Medulla oblongata (tissue), 1 donor: ENCODE measurements around the gene TAS2R1.

Experiments
- DNase-seq: peaks from one replicate; pipeline ENCODE4 v3.0.0-alpha.2; 2015; ENCODE audit errors: extremely low spot score

The TAS2R1 gene, protein sequence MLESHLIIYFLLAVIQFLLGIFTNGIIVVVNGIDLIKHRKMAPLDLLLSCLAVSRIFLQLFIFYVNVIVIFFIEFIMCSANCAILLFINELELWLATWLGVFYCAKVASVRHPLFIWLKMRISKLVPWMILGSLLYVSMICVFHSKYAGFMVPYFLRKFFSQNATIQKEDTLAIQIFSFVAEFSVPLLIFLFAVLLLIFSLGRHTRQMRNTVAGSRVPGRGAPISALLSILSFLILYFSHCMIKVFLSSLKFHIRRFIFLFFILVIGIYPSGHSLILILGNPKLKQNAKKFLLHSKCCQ

DNA sequence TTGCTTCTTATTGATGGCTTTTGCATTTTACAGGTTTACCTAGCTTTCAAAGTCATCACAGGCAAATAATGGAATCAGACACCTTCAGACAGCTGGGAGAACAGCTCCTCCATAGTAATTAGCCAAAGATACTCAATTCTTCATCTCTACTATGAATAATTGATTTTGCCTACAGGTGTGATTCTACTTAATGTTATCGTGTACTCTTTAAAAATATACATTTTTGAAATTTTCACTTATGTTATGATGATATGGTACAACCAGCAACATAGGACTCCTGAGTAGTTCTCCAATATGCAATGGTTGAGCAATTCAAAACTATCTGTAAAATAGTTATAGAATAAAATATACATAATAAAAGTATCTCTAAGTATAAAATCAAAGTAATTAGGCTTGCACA is at the start of gene TAS2R1:
TSS of gene TAS2R1 (minus strand) at position 101 of the 400 bp plus-strand sequence. CDS start 319 bp downstream, outside the sequence.
- DNase-seq: no peak

DNA sequence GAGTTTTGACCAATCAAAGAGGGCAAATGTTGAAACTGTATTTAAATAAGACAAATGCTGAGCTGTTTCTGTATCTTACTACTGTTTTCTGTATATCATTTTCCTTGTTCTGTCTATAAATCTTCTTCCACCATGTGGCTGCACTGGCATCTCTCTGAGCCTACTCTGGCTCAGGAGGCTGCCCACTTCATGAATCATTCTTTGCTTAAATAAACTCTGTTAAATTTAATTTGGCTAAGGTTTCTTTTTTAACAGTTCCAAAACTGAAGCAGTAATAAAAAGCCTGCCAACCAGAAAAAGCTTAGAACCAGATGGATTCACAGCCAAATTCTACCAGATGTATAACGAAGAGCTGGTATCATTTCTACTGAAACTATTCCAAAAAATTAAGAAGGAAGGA is 40.2 kb upstream of the TAS2R1 start:
- no peak for DNase-seq

DNA sequence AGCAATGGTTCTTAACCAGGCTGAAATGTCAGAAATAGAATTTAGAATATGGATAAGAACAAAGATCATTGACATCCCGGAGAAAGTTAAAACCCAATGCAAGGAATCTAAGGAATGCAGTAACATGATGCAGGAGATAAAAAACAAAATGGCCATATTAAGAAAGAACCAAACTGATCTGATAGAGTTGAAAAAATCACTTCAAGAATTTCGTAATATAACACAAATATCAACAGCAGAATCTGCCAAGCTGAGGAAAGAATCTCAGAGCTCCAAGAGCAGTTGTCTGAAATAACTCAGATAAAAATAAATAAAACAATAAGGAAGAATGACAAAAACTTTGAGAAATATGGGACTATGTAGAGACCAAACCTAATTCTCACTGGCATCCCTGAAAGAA is 37.8 kb upstream of the TAS2R1 start:
- DNase-seq: no peak

DNA sequence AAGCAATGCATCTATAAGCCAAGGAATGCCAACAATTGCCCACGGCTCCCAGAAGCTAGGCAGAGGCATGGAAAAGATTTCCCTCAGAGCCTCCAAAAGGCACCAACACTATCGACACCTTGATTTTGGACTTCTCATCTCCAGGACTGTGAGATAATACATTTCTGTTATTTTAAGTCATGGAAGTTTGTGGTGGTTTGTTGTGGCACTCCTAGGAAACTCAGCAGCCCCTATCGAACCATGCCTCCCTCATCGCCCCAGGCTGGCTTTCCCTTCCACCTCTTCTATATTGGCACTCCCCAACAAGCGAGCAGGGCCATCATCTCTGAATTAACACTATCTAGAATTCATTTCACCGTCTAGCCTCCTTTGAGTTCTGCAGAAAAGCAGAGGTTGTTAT is 33.7 kb upstream of the TAS2R1 start:
- DNase-seq: no peak

DNA sequence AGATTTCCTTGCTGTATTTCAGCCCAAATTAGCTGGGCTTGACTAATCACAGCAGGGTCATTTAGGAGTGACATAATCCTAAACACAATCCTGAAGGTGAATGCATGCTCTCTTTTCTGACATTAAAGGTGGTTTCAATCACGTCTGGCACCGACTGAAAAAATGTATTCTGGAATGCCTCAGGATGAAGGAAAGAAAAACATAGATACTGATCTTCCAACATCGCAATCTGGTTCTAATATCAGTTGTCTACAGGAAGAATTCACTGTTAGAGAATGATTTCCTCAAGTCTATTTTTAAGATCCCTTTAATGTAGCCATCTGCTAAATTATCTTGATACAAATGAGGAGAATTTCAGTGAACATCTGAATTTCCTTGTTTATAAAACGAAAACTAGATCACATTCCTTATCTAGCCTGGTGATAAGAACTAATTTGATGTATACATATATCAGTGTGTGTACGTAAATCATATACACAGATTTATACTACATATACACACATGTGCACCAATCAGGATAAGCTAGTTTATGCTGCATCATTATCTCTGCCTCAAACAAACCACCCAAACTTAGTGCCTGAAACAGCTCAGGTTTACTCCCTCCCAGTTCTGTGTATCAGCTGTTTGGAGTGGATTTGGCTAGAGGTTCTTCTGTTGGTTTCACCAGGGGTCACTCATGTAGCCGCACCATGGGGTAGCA is 31.3 kb upstream of the TAS2R1 start:
- no peak for DNase-seq

DNA sequence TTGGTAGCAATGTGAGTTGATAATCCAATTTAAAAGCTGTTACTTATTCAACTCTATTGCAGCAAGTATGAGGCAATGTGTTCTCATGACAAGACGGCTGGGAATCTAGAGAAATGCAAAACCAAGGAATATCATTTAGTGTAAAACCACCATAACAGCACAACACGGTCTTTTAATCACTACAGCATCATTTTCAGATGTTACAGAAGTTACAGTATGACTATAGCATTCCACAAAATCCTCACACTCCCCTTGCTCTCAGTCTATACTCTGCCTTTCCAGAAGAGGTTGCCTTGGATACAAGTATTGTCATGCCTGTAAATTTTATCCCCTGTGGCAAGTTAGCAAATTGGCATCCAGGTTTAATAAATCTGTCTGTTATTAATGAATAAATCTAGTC is 28.6 kb upstream of the TAS2R1 start:
- no peak for DNase-seq

DNA sequence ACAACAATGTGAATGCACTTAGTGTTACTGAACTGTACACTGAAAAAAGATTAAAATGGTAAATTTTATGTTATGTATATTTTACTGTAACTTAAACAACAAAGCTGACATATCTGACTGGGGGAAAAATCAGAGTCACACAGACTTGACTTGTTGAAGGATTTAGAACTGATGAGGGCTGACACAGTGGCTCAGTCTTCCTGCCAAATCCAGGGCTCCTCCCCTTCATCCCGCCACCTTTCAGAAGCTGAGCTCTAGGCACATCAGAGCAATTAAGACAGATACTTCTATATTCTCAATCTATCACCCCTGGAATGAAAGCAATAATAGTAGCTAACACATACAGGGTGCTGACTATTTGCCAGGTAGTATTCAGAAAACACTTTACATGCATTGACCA is 27.7 kb upstream of the TAS2R1 start:
- DNase-seq: no peak

DNA sequence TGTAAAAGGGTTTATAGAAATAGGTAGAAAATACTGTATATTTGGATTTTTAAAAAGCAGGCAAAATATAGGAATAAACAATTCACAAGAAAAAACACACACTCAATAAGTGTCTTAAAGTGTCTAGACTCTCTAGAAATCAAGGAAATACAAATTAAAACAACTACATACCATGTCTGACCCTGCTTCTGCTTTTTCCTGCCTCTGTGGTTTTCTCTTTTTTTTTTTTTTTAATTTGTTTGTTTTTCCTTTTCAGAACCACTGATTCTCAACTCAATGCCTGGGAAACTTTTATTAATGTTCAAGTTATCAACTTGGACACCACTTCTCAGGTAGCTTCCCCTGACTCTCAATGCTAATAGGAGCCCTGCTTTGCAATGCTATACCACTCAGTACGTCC is 25.5 kb upstream of the TAS2R1 start:
- no peak for DNase-seq

DNA sequence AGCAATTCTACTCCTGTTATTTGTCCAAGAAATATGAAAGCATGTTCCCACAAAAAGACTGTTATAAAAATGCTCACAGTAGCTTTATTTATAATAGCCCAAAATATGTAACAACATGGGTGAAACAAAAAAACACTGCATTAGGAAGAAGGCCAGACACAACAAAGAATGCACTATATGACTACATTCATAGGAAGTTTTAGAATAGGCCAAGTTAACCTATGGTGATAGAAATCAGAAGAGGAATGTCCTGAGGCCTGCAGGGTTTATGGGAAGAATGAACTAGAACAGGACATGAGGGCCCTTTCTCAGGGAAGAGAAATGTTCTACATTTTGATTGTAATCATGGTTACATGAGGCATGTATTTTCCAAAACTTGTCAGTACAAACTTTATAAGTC is 24.7 kb upstream of the TAS2R1 start:
- DNase-seq: no peak

DNA sequence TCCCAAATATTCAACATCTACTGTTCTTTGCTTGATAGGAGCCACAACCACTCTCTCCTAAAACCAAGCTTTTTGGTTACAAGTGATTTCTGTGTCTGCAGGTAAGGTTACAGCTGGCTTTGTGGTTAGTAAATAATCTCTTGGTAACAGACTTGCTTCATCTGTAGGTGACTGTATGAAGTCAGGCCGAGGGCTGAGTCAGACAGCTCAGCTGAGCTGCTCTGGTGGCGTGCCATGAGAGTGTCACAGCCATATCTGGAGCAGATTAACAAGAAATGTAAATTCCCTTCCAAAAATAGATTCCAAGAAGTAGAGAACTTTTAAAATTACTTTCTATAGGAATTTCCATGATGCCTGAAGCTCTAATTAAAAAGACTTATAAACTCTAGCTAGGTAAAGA is 23.7 kb upstream of the TAS2R1 start:
- no peak for DNase-seq

DNA sequence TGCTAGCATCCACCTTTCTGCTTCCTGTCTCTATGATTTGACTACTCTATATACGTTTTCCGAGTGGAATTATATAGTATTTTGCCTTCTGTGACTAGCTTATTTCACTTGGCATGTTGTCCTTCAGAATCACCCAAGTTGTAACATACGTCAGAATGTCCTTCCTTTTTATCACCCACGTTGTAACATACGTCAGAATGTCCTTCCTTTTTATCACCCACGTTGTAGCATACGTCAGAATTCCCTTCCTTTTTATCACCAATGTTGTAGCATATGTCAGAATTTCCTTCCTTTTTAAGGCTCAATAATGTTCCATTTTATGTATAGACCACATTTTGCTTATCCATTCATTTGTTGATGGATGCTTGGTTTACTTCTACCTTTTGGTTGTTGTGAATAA is 22.9 kb upstream of the TAS2R1 start:
- DNase-seq: no peak

DNA sequence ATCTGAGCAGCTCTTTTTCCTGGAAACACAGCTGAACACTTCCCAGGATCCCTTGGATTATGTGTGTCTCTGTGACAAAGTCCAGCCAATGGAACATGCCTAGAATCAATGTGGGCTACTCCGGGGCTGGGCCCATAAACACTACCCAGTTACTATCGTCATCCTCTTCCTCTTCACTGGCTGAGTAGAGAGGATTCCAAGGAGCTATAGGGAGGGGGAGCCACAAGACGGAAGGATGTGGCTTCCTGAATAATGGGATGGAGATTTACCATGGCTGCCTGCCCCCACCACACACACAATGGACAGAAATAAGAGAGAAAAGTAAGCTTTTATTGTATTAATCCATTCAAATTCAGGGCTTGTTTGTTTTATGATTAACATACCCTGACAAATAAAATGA is 22.1 kb upstream of the TAS2R1 start:
- no peak for DNase-seq

DNA sequence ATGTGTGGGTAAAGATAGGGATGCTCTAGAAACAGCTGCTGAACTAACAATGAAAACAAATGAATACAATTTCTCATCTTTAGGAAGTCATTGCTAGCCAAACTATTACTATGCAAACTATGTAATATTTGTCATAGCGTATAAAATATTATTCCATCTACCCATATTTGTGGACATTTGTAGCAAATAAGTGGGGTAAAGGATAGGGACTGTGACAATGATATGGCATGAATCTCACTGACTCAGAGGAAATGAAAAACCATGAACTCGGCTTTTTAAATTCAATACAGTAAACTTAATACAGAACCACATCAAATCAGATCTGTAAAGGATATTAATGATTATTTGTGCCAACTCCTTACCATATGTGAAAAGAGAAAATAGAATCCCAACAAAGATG is 16.7 kb upstream of the TAS2R1 start:
- no peak for DNase-seq

DNA sequence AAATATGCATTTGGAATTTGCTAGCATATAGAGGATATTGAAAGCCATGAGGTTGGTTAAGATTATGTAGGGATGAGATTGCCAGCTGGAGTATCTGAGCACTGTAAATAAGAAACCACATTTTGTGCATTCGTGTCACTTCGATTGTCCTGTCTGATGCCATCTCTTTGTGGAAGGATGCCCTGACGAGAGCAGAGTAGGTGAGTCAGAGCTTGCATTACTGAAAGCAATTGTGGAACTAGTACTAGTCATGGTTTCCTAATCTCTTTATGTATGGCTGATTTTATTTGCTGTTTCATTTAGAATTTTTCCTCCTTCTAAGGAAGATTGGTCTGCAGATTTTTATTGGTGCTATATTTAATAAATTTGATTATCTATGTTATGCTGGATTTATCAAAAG is 14.5 kb upstream of the TAS2R1 start:
- DNase-seq: no peak

DNA sequence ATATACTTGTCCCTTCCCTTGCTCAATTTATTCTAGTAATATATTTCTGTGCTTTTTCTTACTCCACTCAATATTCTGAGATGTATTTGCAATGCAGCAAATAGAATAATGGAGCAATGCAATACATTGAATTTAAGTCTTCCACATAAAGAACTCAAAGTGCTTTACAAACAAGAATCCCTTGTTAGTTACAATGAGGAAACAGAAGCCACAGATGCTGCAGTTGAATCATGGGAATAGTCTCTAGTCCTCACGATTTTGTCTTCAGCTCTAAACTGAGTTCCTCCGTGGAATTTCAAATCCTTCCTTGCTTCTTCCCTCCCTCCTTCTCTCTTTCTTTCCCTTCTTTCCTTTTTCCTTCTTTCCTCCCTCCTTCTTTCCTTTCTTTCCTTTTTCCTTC is 12.5 kb upstream of the TAS2R1 start:
- DNase-seq: peak; percentile 48

DNA sequence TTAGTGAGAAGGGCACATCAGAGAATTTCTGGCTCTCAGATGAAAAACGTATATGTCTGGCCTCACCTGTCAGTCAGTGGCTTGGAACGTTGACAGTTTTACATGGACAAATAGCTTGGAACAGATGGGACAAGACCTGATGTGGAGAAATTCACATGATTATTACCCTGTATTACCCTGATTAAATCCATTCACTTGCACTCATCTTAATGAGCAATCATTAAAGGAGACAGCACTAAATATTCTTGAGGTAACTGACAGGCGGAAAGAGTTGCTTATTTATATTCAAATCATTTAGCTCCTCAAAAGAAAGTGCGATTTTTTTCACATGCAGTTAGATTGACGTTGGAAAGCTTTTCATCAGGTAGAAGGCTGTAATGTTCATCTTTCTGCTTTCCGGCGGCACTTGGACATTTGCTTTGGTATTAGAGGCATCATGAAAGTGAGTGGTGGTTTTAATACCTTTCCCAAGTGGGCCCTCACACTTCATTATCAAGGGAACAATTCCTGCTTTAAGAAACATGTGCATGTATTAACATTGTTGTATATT is 11.7 kb upstream of the TAS2R1 start:
- peak; percentile 5 for DNase-seq

DNA sequence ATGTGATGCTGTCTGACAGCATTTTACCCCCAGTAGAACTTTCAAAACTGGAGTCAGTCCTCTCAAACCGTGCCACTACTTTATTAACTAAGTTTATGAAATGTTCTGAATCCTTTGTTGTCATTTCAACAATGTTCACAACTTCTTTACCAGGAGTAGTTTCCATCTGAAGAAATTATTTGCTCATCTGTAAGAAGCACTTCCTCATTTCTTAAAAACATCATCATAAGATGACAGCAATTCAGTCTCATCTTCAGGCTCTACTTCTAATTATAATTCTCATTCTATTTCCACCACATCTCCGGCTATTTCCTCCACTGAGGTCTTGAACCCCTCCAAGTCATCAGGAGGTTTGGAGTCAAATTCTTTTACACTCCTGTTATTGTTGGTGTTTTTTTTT is 2.3 kb upstream of the TAS2R1 start:
- DNase-seq: no peak

DNA sequence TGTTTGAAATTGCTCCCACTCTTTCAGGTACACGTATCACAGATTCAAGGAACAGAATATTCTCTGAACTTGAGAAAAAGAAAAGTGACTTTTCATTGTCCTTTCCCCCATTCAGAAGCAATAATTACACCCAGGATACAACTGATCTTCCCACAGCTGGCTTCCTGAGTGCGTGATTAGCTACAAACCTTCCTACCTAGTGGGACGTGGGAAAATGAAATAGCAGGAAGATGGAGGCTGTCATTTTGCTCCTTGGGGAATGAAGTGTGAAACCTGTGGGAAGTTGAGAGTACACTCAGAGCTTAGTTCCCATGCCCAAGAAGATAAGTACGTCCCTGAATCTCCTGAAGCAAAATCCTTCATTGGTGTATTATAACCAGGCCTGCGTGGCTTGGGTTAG is 2.6 kb downstream of the TAS2R1 start:
- no peak for DNase-seq

DNA sequence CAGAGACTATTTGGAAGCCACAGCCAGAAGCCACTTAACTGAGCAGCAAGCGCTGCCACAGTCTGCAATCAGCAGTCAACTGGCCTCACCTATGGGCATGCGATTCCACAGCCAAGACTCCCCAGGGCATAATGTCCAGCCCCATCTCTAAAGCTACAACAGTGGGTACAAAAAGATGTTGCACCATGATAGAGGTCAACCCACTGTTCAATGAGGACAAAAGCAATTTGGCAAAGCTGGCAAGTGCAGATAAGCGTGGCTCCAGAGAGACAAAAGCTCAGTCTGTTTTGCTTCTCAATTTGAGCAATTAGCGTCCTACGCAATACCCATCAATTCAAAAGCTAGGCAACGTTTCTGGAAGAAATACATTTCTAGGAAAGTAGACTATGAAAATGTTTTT is 3.2 kb downstream of the TAS2R1 start:
- no peak for DNase-seq

DNA sequence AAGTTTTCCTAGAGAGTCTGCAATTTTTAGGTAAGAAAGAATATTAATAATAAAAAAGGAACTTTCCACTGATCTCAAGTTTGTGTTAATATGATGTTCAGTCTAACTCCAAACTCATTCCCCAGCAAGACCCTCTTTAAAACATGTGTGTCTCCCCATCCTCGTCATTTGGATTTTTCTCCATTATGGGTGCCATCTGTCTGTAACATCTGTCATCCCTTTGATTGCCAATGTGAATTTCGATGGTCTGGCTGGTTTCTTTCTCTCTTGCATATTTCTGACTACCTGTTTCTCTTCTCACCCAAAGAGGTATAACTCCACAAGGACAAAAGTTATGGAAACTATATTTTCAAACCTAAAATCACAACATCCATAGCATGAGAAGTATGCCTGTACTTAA is 4.4 kb downstream of the TAS2R1 start:
- no peak for DNase-seq

DNA sequence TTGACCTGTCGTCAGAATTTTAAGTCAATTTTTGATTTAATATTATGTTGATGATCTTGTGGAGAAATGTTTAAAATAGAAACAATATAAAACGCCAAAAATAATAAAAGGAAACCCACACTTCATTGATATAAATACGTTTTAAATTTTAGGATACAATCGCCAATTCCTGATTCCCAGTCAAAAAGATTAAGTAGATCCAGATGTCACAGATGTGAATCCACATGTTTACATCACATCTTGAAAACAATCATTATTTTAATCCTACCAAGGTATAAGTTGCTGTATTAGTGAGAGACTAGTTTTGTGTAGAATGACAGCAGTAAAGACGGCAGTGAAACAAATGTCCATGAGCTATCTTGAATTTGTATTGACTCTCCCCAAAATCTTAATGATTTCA is 4.9 kb downstream of the TAS2R1 start:
- no peak for DNase-seq

DNA sequence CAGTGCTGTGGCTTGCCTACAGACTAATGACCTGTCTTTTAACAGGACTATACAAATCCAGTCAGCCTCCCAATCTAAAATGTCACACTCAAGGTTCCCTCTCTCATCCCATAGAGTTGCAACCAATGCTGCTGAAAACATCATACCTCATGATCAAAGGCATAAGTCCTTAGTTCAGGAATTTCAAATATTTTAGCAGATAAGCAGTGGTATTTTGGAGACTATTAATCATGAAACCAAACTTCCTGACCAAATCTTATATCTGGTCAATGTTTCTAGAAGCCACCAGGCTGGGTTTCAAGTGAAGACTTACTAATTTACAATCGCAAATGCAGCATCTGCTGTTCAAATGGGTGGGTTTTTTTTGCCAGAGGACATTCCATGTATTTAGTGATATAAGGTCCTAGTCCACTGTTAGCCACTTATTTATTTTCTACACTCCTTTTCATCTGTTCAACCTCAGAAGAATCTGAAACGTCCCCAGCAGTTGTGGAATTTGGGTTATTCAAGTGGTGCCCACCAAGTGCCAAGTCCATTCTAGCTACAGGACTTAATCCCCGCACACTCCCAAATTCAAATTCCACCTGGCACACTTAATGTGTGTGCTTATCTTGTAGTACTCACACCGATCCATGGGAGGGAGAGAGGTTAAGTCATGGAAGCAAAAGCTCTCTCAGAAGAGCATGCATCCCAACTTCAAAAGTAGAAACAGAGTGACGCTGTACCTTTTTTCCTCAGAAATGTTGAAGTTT is 5.8 kb downstream of the TAS2R1 start:
- DNase-seq: no peak

DNA sequence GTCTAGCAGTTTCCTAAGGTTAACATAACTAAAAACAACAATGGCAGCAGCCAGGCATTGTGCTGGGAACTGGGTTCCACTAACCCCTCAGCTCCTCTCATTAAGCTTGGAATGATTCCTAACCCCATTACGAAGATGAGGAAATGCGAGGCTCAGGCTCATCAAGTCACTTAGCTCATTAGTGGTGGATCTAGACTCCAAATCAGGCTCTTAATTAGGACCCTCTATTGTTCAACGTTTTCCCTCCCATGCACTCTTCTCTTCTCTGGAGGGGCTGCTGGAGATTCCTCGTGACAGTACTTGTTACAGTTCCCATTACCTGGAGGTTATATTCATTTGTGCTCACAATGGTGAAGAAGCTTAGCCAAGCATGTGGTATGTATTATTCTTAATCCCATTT is 6.5 kb downstream of the TAS2R1 start:
- no peak for DNase-seq
